Body of pancreas (tissue), 4 donors: Measurements from ENCODE around the gene LRRC46. TPM values are rescaled to one million over a fixed set of nuclear protein-coding genes. Genes with fewer than 3 reads are reported as not detected.

Experiments
- ATAC-seq: fragments of 150-250 bp; one replicate; pipeline ENCODE4 v1.9.1; 2016
- DNase-seq, 4 donors: peaks; one replicate each; pipeline ENCODE4 v3.0.0-alpha.2; 2019
- H3K27ac ChIP-seq, 4 donors: fragments of 200-600 bp; sonication (generic); 1 replicate in 3 of 4; 2 replicates in 1 of 4; pipeline versions ENCODE4 v1.5.1 to v1.6.1; 2016 to 2019; ENCODE audit warnings: mild to moderate bottlenecking in 1 of 4, mixed read lengths in 1 of 4, moderate library complexity in 1 of 4
- H3K27me3 ChIP-seq, 2 donors: fragments of 200-600 bp; sonication (generic); one replicate each; pipeline ENCODE4 v1.6.0; 2016; ENCODE audit warnings: mild to moderate bottlenecking in 1 of 2
- H3K36me3 ChIP-seq, 2 donors: fragments of 200-600 bp; sonication (generic); replicated peaks in 1 of 2; 2 replicates each; pipeline ENCODE4 v1.5.1; 2016; ENCODE audit warnings: low read depth in 2 of 2; ENCODE audit not compliant: insufficient read depth in 1 of 2
- H3K4me1 ChIP-seq: fragments of 200-600 bp; sonication (generic); one replicate; pipeline ENCODE4 v1.6.0; 2016
- H3K4me3 ChIP-seq, 2 donors: fragments of 200-600 bp; sonication (generic); 1 replicate in 1 of 2; 2 replicates in 1 of 2; pipeline ENCODE4 v1.5.1; 2016 to 2019
- H3K9me3 ChIP-seq, 3 donors: fragments of 200-600 bp; sonication (generic); 1 replicate in 2 of 3; 2 replicates in 1 of 3; pipeline ENCODE4 v1.5.1; 2016
- CTCF ChIP-seq, 7 experiments: fragments of 450-650 bp in 4 of 7; fragments of 200-600 bp in 3 of 7; sonication (generic) in 3 of 7; IDR thresholded peaks; one replicate each; pipeline ENCODE4 v1.5.1; 2016 to 2019; ENCODE audit warnings: antibody characterized with exemption in 7 of 7
- POLR2A ChIP-seq, 3 donors: fragments of 450-650 bp; IDR thresholded peaks; one replicate each; pipeline ENCODE4 v1.6.1; 2016; ENCODE audit warnings: antibody characterized with exemption in 3 of 3, mild to moderate bottlenecking in 2 of 3
- WGBS, 2 donors: methylation state at CpG; one replicate each; pipeline ENCODE4 v1.1.5; 2017; 5-methylcytosine and 5-hydroxymethylcytosine counted together
- intact Hi-C: fragments of 100-400 bp; cut with DNase I; formaldehyde crosslinking; loops from one replicate; pipeline ENCODE4 v1.15.1; 2023
- total RNA-seq, 2 donors: library from RNA; depleted of rRNA; stranded (reverse); fragments of >200 nt; gene quantifications; one replicate each; pipeline ENCODE4 v1.1.0, GENCODE V29; 2016

The LRRC46 gene
- total RNA-seq, 2 donors from 2014 or later, result not detected

GRCh38 chr17:47855737-47856136 lies 24.3 kb downstream of the LRRC46 start:
- Histone ChIP-seq H3K9me3 (no peaks in the 10 kb centered on the region), H3K4me1 (peaks cover 14% of the 10 kb centered on the region), H3K36me3 (no peaks in the 10 kb centered on the region), H3K27me3 (peaks cover 0 to 13% of the 10 kb centered on the region in 2 donors), H3K27ac (no peak overlapping the region), H3K4me3 (no peak overlapping the region)
- WGBS, 2 donors, result 38 to 52% methylated on average over 3 of the region's 3 CpGs
- intact Hi-C loops, result no loop called here
- DNase-seq (no peak), ATAC-seq (no peak)
- TF ChIP-seq POLR2A (IDR thresholded peaks at IDR 0.05) (no peak), CTCF (IDR thresholded peaks at IDR 0.05) (no peak)

- Histone ChIP-seq H3K4me1 (peaks cover 5% of the 10 kb centered on the region), H3K27me3 (peaks cover 0 to 12% of the 10 kb centered on the region in 2 donors)
- intact Hi-C loops, result no loop called here
Measured at GRCh38 chr17:47856830-47857229, 25.4 kb downstream of the LRRC46 start.

GRCh38 chr17:47857551-47858455 lies 26.3 kb downstream of the LRRC46 start:
- Histone ChIP-seq H3K27me3 (peaks cover 0 to 2% of the 10 kb centered on the region in 2 donors), H3K4me1 (no peaks in the 10 kb centered on the region)
- 78 to 88% methylated on average over 15 of the region's 16 CpGs for WGBS, 2 donors

More at GRCh38 chr17:47856830-47857229, 25.4 kb downstream of the LRRC46 start:
- no peaks in the 10 kb centered on the region for H3K9me3 ChIP-seq
- no peak overlapping the region for H3K27ac ChIP-seq
- DNase-seq, result no peak
- TF ChIP-seq CTCF (IDR thresholded peaks at IDR 0.05), result no peak
- TF ChIP-seq POLR2A (IDR thresholded peaks at IDR 0.05), result no peak
- ATAC-seq, result no peak
- H3K4me3 ChIP-seq, result no peak overlapping the region
- H3K36me3 ChIP-seq, result no peaks in the 10 kb centered on the region

DNA sequence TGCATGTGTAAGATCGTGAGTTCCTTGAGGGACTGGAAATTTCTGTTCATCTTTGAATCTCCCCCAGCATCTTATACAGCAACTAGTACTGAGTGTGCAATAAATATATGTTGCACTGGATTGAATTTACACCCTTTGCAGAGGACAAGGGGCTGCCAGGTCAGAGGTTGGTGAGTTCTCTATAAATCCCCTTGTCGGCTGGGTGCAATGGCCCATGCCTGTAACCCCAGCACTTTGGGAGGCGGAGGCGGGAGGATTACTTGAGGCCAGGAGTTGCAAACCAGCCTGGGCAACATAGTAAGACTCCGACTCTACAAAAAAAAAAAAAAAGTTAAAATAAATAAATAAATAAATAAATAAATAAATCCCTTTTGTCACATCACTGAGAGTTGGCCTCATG lies 28.9 kb downstream of the LRRC46 start:
- no peak overlapping the region for H3K27ac ChIP-seq
- H3K4me1 ChIP-seq, result no peaks in the 10 kb centered on the region
- no peaks in the 10 kb centered on the region for H3K27me3 ChIP-seq
- WGBS, 2 donors, result 72 to 82% methylated on average over 5 of the region's 5 CpGs
- DNase-seq (no peak), ATAC-seq (no peak)
- no peaks in the 10 kb centered on the region for H3K9me3 ChIP-seq
- H3K36me3 ChIP-seq, result no peaks in the 10 kb centered on the region
- H3K4me3 ChIP-seq, result no peak overlapping the region
- TF ChIP-seq POLR2A (IDR thresholded peaks at IDR 0.05) (no peak), CTCF (IDR thresholded peaks at IDR 0.05) (no peak)
- intact Hi-C loops, result no loop called here

More at GRCh38 chr17:47857551-47858455, 26.3 kb downstream of the LRRC46 start:
- Histone ChIP-seq H3K27ac (no peak overlapping the region), H3K9me3 (no peaks in the 10 kb centered on the region), H3K36me3 (no peaks in the 10 kb centered on the region), H3K4me3 (no peak overlapping the region)
- ATAC-seq (no peak), DNase-seq (no peak)
- TF ChIP-seq CTCF (IDR thresholded peaks at IDR 0.05) (no peak), POLR2A (IDR thresholded peaks at IDR 0.05) (no peak)
- intact Hi-C loops, result no loop called here
